Activated B cell treated with CpG ODN at 0.5 μM for 24 hours (primary cell): ENCODE measurements around the gene GLS. TPM values are rescaled to one million over a fixed set of nuclear protein-coding genes. Genes with fewer than 3 reads are reported as not detected.

Source experiments
- ATAC-seq: fragments of 200-7000 bp; cut with Tn5 transposase; one replicate; pipeline ENCODE4 v1.10.0; 2021; ENCODE audit warnings: low read depth, mild to moderate bottlenecking, moderate library complexity
- CTCF ChIA-PET: fragments of 350-600 bp; sonication (Branson Sonifier 250); formaldehyde crosslinking; loops from one replicate; lab custom pipeline; 2021; ENCODE audit warnings: antibody characterized with exemption; lab: Charles Lee
- POLR2A ChIA-PET: fragments of 350-600 bp; sonication (Branson Sonifier 250); formaldehyde crosslinking; loops from one replicate; lab custom pipeline; 2021; ENCODE audit warnings: antibody characterized with exemption; lab: Charles Lee
- DNase-seq: peaks from one replicate; pipeline ENCODE4 v3.0.0; 2022
- H3K27ac Mint-ChIP-seq: one replicate; pipeline ENCODE4 v1.8.0; 2020; ENCODE audit warnings: mixed read lengths
- H3K27me3 Mint-ChIP-seq: one replicate; pipeline ENCODE4 v1.8.0; 2021; ENCODE audit warnings: mixed read lengths
- H3K36me3 Mint-ChIP-seq: one replicate; pipeline ENCODE4 v1.8.0; 2021; ENCODE audit warnings: low read depth, mixed read lengths
- H3K4me1 Mint-ChIP-seq: one replicate; pipeline ENCODE4 v1.8.0; 2021; ENCODE audit warnings: mixed read lengths
- H3K4me3 Mint-ChIP-seq: one replicate; pipeline ENCODE4 v1.8.0; 2020; ENCODE audit warnings: mild to moderate bottlenecking, mixed read lengths
- H3K9me3 Mint-ChIP-seq: one replicate; pipeline ENCODE4 v1.8.0; 2020; ENCODE audit warnings: mixed read lengths
- intact Hi-C: fragments of 100-400 bp; cut with micrococcal nuclease; formaldehyde crosslinking; loops from one replicate; pipeline ENCODE4 v1.15.1; 2024
- total RNA-seq: library from RNA; stranded (reverse); gene quantifications from 2 replicates; pipeline ENCODE4 v1.2.3, GENCODE V29; 2022
- TF ChIP-seq, protein P1 (sequence below): fragments of 200-600 bp; IDR thresholded peaks from one replicate; pipeline ENCODE4 v1.8.0; 2022; ENCODE audit warnings: antibody characterized with exemption, mild to moderate bottlenecking

GLS gene
- total RNA-seq, 1 donor from 2014 or later = 255 TPM

DNA sequence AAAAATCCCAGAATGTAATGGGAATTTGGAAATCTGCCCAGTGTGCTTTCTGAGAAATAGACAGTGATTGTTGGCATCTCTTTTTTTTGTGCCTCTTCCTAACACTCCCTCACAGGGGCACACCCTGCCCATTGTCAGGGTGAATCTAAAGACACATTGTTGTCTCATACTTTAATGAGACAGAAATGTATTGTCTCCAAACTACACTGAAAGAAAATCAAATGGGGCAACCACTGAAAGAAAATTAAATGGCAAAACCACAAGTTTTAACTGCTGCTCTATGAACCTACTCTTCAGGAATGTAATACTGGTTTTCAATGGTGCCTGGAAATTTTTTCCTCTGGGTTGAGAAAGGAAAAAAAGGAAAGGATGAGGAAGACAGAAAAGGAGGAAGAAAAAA is 43.2 kb upstream of the GLS start:
- CTCF ChIA-PET = no interaction called here
- Mint-ChIP-seq H3K36me3 (peaks cover 16% of the 10 kb centered on the region), H3K27ac (no peak overlapping the region), H3K4me1 (no peaks in the 10 kb centered on the region), H3K9me3 (no peaks in the 10 kb centered on the region), H3K4me3 (no peak overlapping the region), H3K27me3 (no peaks in the 10 kb centered on the region)
- intact Hi-C loops = no loop called here
- TF ChIP-seq, protein P1, sequence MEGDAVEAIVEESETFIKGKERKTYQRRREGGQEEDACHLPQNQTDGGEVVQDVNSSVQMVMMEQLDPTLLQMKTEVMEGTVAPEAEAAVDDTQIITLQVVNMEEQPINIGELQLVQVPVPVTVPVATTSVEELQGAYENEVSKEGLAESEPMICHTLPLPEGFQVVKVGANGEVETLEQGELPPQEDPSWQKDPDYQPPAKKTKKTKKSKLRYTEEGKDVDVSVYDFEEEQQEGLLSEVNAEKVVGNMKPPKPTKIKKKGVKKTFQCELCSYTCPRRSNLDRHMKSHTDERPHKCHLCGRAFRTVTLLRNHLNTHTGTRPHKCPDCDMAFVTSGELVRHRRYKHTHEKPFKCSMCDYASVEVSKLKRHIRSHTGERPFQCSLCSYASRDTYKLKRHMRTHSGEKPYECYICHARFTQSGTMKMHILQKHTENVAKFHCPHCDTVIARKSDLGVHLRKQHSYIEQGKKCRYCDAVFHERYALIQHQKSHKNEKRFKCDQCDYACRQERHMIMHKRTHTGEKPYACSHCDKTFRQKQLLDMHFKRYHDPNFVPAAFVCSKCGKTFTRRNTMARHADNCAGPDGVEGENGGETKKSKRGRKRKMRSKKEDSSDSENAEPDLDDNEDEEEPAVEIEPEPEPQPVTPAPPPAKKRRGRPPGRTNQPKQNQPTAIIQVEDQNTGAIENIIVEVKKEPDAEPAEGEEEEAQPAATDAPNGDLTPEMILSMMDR = no peak
- no peak for DNase-seq
- POLR2A ChIA-PET = no interaction called here
- no peak for ATAC-seq

DNA sequence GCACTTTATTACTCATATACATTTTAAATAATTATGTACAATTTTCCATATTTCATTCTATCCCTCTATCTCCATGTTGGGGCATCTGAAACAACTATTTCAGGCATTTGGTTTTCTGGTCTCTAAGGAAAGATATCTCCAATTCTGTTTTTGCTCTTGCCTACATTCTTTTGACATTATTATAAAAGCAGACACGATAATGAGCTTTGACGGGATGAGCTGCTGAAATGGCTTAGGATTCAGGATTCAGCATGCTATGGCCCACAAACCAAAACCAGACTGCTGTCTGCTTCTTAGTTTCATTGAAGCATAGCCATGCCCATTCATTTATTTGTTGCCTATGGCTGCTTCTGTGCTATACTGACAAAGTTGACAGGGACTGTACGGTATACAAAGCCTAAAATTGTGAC is 42.7 kb upstream of the GLS start:
- H3K9me3 Mint-ChIP-seq = no peaks in the 10 kb centered on the region
- peaks cover 17% of the 10 kb centered on the region for H3K36me3 Mint-ChIP-seq
- no peaks in the 10 kb centered on the region for H3K4me1 Mint-ChIP-seq
- H3K4me3 Mint-ChIP-seq = no peak overlapping the region
- intact Hi-C loops = no loop called here
- H3K27me3 Mint-ChIP-seq = no peaks in the 10 kb centered on the region
- no peak for DNase-seq
- POLR2A ChIA-PET = no interaction called here
- H3K27ac Mint-ChIP-seq = no peak overlapping the region
- ATAC-seq = no peak
- CTCF ChIA-PET = interaction anchor here (1.1 kb wide), 1 partner anchor 13 kb away, joined by 3 read pairs; no protein-coding TSS in a partner anchor
- TF ChIP-seq, protein P1 = no peak

DNA sequence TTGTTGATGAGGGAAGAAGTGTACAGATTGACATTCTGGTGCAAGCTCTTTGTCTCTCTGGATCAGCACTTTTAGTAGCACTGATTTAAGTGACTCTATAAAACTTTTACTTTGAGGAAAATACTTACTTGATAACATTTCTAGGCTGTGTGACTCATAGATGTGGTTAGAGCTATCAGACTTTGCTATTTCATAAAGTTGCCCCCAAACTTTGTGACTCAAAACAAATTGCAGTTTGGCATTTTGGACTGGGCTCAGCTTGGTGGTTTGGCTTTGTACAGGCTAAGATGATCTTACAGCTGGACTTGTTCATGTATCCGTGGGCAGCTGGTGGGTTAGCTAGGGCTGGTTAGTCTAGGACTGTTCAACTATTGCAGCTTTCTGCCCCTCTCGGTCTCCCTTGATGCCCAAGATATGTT is 42.1 kb upstream of the GLS start:
- ChIA-PET POLR2A (no interaction called here), CTCF (interaction anchor here (1.1 kb wide), 1 partner anchor 12 kb away, joined by 3 read pairs; no protein-coding TSS in a partner anchor)
- intact Hi-C loops = no loop called here
- ATAC-seq (no peak), DNase-seq (no peak)
- Mint-ChIP-seq H3K27me3 (no peaks in the 10 kb centered on the region), H3K9me3 (no peaks in the 10 kb centered on the region), H3K36me3 (peaks cover 17% of the 10 kb centered on the region), H3K27ac (no peak overlapping the region), H3K4me1 (no peaks in the 10 kb centered on the region), H3K4me3 (no peak overlapping the region)
- TF ChIP-seq, protein P1 = no peak

DNA sequence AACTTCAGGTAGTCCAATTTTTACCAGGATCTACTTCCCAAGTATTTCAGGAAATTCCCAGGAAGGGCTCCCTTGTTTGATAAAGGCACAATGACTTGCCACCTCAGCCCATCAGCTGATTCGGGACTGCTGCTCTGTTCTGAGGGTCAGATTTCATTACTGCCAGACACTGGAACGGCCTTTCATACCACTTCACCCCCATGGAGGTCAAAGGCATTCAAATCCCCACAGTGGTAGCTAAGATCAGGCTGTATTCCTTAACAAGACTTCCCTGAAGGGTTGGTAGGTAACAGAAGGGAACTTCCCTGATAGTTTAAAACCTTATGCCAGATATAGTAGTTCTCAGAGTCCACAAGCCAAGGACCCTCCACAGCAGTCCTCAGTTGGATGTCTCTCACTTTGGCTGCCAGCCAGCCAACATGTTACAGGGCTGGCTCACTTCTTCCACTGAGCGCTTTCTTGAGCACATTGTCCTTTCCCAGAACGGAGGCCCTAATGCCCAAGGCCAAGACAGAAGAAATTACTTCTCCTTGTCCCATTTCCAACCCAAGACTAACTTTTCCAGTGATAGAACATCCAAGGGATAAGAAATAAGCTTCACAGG is 40.0 kb upstream of the GLS start:
- no peak overlapping the region for H3K4me3 Mint-ChIP-seq
- ChIA-PET POLR2A (no interaction called here), CTCF (no interaction called here)
- DNase-seq (no peak), ATAC-seq (no peak)
- peaks cover 18% of the 10 kb centered on the region for H3K36me3 Mint-ChIP-seq
- no peaks in the 10 kb centered on the region for H3K9me3 Mint-ChIP-seq
- H3K4me1 Mint-ChIP-seq = no peaks in the 10 kb centered on the region
- H3K27ac Mint-ChIP-seq = no peak overlapping the region
- TF ChIP-seq, protein P1 = no peak
- no peaks in the 10 kb centered on the region for H3K27me3 Mint-ChIP-seq
- intact Hi-C loops = no loop called here

DNA sequence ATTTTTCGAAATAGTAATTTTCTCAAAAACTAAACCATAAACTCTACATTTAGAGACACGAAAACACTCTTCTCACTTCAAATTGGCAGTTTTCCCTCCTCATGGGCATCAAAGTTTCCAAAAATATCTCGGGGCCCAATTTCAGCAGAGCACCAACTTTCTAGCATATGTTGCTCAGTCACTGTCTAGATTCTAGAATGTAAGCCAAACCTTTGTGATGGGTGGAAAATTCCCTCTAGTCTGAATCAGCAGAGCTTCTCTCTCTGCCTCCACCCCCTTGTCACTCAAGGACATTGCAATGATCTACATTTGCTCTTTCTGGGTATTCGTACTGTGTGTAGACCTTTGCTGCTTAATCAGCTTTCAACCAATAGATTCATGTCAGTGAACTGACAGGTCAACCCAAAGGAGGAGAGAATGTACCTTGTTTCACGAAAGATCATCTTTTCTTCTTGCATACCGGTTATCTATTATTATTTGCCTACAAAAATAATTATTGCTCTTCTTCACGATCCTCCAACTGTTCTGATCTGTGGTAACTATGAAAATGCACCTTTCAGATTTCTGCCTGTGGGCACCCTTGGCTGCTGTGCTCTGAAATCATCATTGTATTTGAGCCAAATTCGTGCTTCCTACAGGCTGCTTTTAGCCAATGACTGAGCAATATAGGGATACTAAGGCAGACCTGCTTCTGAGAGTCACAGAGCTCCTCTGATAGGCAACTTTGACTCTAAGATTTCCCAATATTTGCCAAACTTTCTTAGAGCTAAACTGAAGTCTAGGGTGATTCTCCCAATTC is 38.7 kb upstream of the GLS start:
- H3K4me1 Mint-ChIP-seq = no peaks in the 10 kb centered on the region
- ATAC-seq (no peak), DNase-seq (no peak)
- TF ChIP-seq, protein P1 = no peak
- no peak overlapping the region for H3K27ac Mint-ChIP-seq
- no peak overlapping the region for H3K4me3 Mint-ChIP-seq
- H3K9me3 Mint-ChIP-seq = no peaks in the 10 kb centered on the region
- ChIA-PET CTCF (no interaction called here), POLR2A (no interaction called here)
- H3K27me3 Mint-ChIP-seq = no peaks in the 10 kb centered on the region
- intact Hi-C loops = no loop called here
- H3K36me3 Mint-ChIP-seq = peaks cover 15% of the 10 kb centered on the region
